HG02885 (cell line): ENCODE measurements around the gene HAAO.

Experiments
- ATAC-seq: cut with Tn5 transposase; IDR thresholded peaks from one replicate; pipeline ENCODE4 v1.9.1; 2021; ENCODE audit warnings: mild to moderate bottlenecking; ENCODE audit not compliant: unreplicated experiment, poor library complexity

The HAAO gene

DNA sequence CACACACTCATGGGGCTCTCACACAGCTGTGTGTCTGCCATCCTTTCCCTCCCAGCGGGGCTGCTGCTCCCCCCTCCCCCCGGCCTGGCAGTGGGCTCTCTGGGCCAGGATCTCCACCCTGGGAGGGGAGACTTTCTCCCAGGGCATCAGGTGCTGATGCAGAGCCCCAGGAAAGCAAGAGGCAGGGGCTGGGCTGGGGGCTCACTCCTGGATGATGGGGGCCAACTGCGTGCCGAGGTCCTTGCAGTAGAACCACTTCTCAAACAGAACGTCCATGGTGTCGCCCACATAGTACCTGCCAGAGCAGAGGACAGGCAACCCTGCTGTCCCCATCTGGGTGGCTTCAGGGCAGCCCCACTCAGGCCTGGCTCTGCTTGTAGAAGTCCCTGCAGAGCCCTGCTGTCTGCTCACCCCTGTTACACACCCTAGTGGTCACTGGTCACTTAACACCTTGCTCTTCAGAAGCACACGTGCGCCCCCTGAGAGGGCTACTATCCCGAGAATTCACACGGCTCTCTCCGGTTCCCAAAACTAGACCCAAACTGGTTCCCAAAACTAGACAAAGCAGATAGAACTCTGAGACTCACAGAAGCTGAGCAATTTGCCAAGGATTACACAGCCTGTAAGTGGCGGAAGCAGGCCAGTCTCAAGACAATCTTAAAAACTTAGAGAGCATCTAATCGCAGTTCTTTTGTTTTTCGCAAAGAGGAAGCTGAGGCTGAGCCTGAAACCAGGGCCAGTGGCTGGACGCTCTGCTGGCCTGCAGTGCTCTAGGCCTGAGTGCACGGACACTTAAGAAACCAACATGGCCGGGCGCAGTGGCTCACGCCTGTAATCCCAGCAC is 21.9 kb downstream of the HAAO start:
- ATAC-seq = peak; percentile 85

- no peak for ATAC-seq
These were observed 22.6 kb downstream of the HAAO start for GRCh38 chr2:42769583-42770287.

DNA sequence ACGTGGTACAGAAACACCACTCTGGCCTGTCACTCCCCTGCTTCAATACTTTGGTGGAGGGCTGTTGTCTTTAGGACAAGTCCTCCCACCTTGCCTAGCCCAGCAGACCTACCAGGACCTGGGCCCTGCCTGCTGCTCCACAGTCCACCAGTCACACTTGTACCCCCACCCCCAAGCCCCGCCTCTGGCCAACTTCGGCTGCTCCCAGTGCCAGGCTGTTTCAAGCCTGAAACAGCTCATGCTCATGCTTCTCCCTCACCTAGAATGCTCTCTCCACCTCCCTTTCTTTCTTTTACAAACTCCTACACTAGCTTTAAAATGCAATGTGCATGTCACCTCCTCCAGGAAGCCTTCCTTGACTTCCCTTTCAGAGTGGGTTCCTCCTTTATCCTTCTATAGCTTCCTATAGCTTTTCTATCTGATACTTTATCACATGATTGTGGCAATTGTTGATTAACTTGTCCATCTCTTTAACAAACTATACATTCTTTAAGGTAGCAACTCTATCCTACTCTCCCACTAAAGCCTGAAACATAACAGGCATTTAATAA is 23.6 kb downstream of the HAAO start:
- no peak for ATAC-seq

GRCh38 chr2:42767899-42768705 is 24.3 kb downstream of the HAAO start:
- no peak for ATAC-seq

- ATAC-seq = no peak
These were observed 25.1 kb downstream of the HAAO start for GRCh38 chr2:42767080-42767898.

DNA sequence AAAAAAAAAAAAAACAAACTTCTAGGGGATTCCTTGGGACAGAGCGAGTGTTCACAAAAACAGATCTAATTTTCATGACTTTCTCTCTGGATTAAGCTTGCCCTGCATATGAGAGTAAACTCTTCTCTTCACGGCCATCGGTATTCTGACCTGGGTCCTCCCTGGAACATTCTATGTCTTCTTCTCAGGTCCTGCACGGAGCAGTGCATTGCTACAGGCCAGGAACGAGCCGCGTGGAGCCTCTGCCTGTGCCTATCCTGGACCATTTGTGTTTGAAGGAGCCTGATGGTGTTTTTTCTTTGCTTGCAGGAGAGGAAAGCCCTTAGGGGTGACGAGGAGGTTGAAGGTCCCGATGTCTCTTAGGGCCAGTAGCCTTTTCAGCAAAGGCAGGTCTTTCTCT is 26.7 kb downstream of the HAAO start:
- no peak for ATAC-seq

- no peak for ATAC-seq
These were observed 27.5 kb downstream of the HAAO start for GRCh38 chr2:42764901-42765300.

DNA sequence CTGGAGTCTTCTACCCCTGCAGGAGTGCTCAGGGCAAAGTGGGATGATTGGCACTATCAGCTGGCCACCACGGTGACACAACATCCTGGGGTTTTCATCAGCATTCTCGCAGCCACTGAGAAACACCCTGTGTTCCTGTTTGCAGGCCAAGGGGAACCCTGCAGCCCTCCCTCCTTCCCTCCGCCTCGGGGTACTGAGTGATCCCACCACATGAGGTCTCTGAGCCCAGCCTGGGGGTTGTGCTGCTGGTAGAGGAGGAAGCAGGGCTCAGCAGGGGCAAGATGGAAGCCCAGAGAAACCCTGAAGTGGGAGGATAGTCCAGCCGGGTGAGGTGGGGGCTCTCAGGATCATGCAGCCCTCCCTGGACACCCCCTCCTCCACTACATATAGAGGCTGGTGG is 28.3 kb downstream of the HAAO start, which contains the start of gene OXER1:
Gene OXER1, minus strand, starts transcription at position 40 of the 400 bp plus-strand sequence. CDS start 73 bp downstream, outside the sequence.
- ATAC-seq = no peak

GRCh38 chr2:42762823-42763804 is 29.3 kb downstream of the HAAO start:
- ATAC-seq = no peak

DNA sequence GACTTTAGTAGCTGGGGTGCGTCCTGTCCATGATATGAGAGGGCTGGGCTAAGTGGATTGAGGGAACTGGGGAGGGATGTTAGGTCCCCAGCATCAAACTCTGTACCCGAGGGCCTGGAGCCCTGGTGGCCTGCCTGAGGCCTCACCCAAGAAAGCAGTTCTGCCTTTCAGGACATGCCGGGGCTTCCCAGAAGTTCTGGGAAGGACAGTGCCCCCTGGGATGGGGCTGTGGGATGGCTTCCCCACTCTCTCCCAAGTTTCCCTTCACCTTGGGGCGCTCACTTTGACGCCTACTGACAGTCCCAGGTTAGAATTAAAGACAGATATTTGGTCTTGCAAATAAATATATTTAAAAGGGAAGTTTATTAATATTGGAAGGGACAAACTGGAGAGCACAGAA is 30.2 kb downstream of the HAAO start:
- no peak for ATAC-seq

DNA sequence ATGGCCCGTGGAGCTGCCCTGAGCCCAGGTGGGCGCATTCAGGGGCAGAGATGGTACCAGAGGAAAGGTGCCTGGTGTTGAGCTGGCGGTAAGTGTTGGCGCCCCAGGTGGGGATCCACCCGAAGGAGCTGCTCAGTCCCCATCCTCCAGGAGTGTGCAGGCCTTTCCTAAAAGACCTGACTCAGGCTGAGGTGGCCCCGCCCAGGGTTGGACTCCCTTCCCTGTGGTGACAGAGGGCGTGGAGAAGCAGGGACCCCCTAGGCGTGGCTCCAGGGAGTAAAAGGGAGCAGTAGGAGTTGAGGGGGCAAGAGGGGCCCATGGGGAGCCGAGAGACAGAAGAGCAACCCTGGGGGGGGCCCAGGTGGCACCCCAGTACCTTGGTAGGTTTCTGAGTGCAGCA is 30.8 kb downstream of the HAAO start:
- ATAC-seq = no peak

- no peak for ATAC-seq
These were observed 33.6 kb downstream of the HAAO start for GRCh38 chr2:42758751-42759150.

GRCh38 chr2:42757981-42758740 is 34.2 kb downstream of the HAAO start:
- no peak for ATAC-seq

DNA sequence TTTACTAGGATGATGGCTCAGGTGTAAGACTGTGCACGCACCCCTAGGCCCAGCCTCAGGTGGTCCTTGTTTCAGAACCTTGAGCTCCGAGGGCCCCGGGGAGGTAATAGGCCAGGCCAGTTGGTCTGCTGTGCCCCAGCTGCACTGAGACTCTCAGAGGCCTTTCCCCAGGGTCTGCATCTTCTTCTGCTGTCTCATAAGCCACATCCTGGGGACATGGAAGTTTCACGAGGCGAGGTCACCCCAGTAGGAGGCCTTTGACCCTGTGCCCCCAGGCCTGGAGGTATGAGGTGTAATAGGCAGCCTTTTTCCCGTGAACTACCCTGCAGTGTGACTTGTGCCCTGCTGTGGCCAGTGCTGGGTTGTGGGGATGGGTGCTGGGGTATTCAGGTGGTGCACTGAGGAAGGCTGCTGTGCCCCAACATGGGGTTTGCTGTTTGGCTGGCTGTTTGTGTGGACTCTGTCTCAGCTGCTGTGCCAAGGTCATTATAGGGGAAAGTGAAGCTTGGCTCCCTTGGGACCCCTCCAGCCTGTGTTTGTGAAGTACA is 35.3 kb downstream of the HAAO start:
- no peak for ATAC-seq

- no peak for ATAC-seq
These were observed 36.1 kb downstream of the HAAO start for GRCh38 chr2:42756150-42756775.

DNA sequence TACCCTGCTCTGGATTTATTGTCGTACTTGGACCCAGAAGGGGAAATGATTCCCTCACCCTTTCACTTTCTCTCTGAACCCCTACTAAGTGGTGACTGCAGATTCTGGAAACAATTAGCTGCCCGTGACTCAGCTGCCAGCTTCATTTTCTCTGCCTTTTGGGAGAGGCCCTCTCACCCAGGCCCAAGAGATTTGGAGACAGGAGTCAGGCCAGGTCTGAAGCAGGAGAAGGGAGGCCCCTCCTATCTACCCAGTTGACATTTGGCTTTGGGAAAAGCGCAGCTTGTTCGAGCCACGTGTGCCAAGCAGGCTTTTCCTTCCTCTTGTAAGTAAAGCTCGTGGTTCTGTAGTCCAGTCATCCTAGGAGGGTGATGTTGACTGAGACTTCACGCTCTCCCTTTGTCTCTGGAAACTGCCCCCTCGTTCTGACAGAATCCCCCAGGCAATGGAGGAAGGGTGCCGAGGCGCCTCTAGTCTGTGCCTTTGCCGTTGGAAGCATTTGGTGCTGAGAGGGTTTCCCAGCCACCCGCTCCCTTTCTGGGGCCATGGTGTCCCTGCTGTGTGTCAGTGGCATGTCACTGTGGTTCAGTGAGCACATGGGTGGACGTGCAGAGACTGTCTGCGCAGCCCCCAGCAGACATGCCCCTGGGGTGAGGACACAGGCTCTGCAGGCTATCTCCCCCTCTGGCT is 37.0 kb downstream of the HAAO start:
- no peak for ATAC-seq

- ATAC-seq = no peak
These were observed 37.6 kb downstream of the HAAO start for GRCh38 chr2:42754776-42755140.
